Natural killer cell (primary cell): ENCODE results near the gene COX5A. TPM values are rescaled to one million over a fixed set of nuclear protein-coding genes. Genes with fewer than 3 reads are reported as not detected.
"Not testable (repeated sequence)": the region's sequence is repeated elsewhere in the genome, so short reads cannot be mapped to it uniquely, and the experiment has no call there.

Experiments
- ATAC-seq, 3 donors: fragments of 150-1000 bp in 2 of 3; fragments of 200-7000 bp in 1 of 3; cut with Tn5 transposase; 1 replicate in 1 of 3; 2 replicates in 2 of 3; pipeline ENCODE4 v1.10.0; 2021; ENCODE audit warnings: mild to moderate bottlenecking in 2 of 3, moderate library complexity in 2 of 3
- DNase-seq, 2 donors: peaks; one replicate each; pipeline versions ENCODE4 v3.0.0 to v3.0.0-alpha.2; 2013 to 2021; ENCODE audit warnings: mixed read lengths in 1 of 2
- H3K27ac ChIP-seq: one replicate; pipeline ENCODE4 v1.5.1; 2013; ENCODE audit warnings: mild to moderate bottlenecking, low read length
- H3K27me3 ChIP-seq: one replicate; pipeline ENCODE4 v1.6.1; 2013; ENCODE audit warnings: low read length; ENCODE audit not compliant: control insufficient read depth, insufficient read depth
- H3K36me3 ChIP-seq: one replicate; pipeline ENCODE4 v1.6.1; 2013; ENCODE audit warnings: low read length; ENCODE audit not compliant: control insufficient read depth, insufficient read depth
- H3K4me1 ChIP-seq: one replicate; pipeline ENCODE4 v1.6.1; 2013; ENCODE audit warnings: low read length; ENCODE audit not compliant: control insufficient read depth, insufficient read depth
- H3K4me3 ChIP-seq: one replicate; pipeline ENCODE4 v1.5.1; 2013; ENCODE audit warnings: low read length
- H3K9me3 ChIP-seq: one replicate; pipeline ENCODE4 v1.6.1; 2013; ENCODE audit warnings: low read length; ENCODE audit not compliant: control insufficient read depth, insufficient read depth
- H3K27ac Mint-ChIP-seq, 2 donors: one replicate each; pipeline ENCODE4 v1.8.0; 2022; ENCODE audit warnings: mild to moderate bottlenecking in 2 of 2, mixed read lengths in 2 of 2, moderate library complexity in 1 of 2
- H3K27me3 Mint-ChIP-seq, 2 donors: one replicate each; pipeline ENCODE4 v1.8.0; 2022; ENCODE audit warnings: low read depth in 2 of 2, mixed read lengths in 2 of 2
- H3K36me3 Mint-ChIP-seq: one replicate; pipeline ENCODE4 v1.8.0; 2022; ENCODE audit warnings: mixed read lengths
- H3K4me1 Mint-ChIP-seq, 2 donors: one replicate each; pipeline ENCODE4 v1.8.0; 2022; ENCODE audit warnings: mixed read lengths in 2 of 2
- H3K4me3 Mint-ChIP-seq: one replicate; pipeline ENCODE4 v1.8.0; 2022; ENCODE audit warnings: mild to moderate bottlenecking, moderate library complexity, mixed read lengths
- H3K9me3 Mint-ChIP-seq, 2 donors: one replicate each; pipeline ENCODE4 v1.8.0; 2022; ENCODE audit warnings: mixed read lengths in 2 of 2
- CTCF ChIP-seq: fragments of 200-600 bp; IDR thresholded peaks from one replicate; pipeline ENCODE4 v1.8.0; 2022; ENCODE audit warnings: antibody characterized with exemption
- WGBS: methylation state at CpG from one replicate; pipeline ENCODE4 v1.1.7; 2013; ENCODE audit warnings: missing lambda C conversion rate; ENCODE audit not compliant: insufficient coverage; 5-methylcytosine and 5-hydroxymethylcytosine counted together
- intact Hi-C: fragments of 100-400 bp; cut with micrococcal nuclease; formaldehyde crosslinking; loops from one replicate; pipeline ENCODE4 v1.14.2; 2022
- total RNA-seq, 4 donors: library from RNA; stranded (reverse); fragments of 120-200 nt in 1 of 4; gene quantifications; one replicate each; pipeline versions ENCODE4 v1.2.3 to v1.2.4, GENCODE V29; 2013 to 2022

The COX5A gene
- total RNA-seq, 3 donors from 2014 or later (not counting 1 experiment from before 2014, with no cell fraction given): 69.7 to 90.0 (median 76.9) TPM

GRCh38 chr15:74897300-74897701 is 40.6 kb downstream of the COX5A start:
- no peaks in the 10 kb centered on the region for H3K27me3 Mint-ChIP-seq

GRCh38 chr15:74896316-74896715 is 41.6 kb downstream of the COX5A start:
- Histone ChIP-seq H3K4me1 (peaks cover 28% of the 10 kb centered on the region), H3K27me3 (no peaks in the 10 kb centered on the region), H3K9me3 (no peaks in the 10 kb centered on the region), H3K27ac (no peak overlapping the region), H3K4me3 (no peak overlapping the region), H3K36me3 (peaks cover 25% of the 10 kb centered on the region)
- no peaks in the 10 kb centered on the region for H3K27me3 Mint-ChIP-seq
- no peak for ATAC-seq
- H3K9me3 Mint-ChIP-seq: no peaks in the 10 kb centered on the region
- no peaks in the 10 kb centered on the region for H3K36me3 Mint-ChIP-seq
- TF ChIP-seq CTCF: no peak
- no peak overlapping the region for H3K4me3 Mint-ChIP-seq
- DNase-seq: no peak
- intact Hi-C loops: no loop called here
- WGBS: 95% methylated on average over 3 of the region's 3 CpGs
- H3K27ac Mint-ChIP-seq: no peak overlapping the region
- peaks cover 20 to 24% of the 10 kb centered on the region in 2 donors for H3K4me1 Mint-ChIP-seq

More at GRCh38 chr15:74897300-74897701, 40.6 kb downstream of the COX5A start:
- peaks cover 20 to 29% of the 10 kb centered on the region in 2 donors for H3K4me1 Mint-ChIP-seq
- no peak for TF ChIP-seq CTCF
- WGBS: 80% methylated on average over 6 of the region's 6 CpGs
- no peak overlapping the region for H3K27ac ChIP-seq
- intact Hi-C loops: no loop called here
- H3K36me3 Mint-ChIP-seq: no peaks in the 10 kb centered on the region
- H3K9me3 ChIP-seq: no peaks in the 10 kb centered on the region
- H3K4me3 ChIP-seq: no peak overlapping the region
- no peak overlapping the region for H3K4me3 Mint-ChIP-seq
- DNase-seq (no peak), ATAC-seq (no peak)
- H3K36me3 ChIP-seq: peaks cover 32% of the 10 kb centered on the region
- no peaks in the 10 kb centered on the region for H3K27me3 ChIP-seq
- H3K4me1 ChIP-seq: peaks cover 32% of the 10 kb centered on the region
- no peaks in the 10 kb centered on the region for H3K9me3 Mint-ChIP-seq
- H3K27ac Mint-ChIP-seq: peak overlapping the region in 1 of 2 donors; percentile 38

- H3K27me3 Mint-ChIP-seq: no peaks in the 10 kb centered on the region
- no peak for TF ChIP-seq CTCF
- Histone ChIP-seq H3K4me1 (peaks cover 24% of the 10 kb centered on the region), H3K36me3 (peaks cover 20% of the 10 kb centered on the region), H3K27me3 (no peaks in the 10 kb centered on the region), H3K9me3 (no peaks in the 10 kb centered on the region), H3K4me3 (no peak overlapping the region), H3K27ac (no peak overlapping the region)
- DNase-seq (no peak), ATAC-seq (no peak)
- no peak overlapping the region for H3K4me3 Mint-ChIP-seq
- H3K27ac Mint-ChIP-seq: no peak overlapping the region
- no peaks in the 10 kb centered on the region for H3K9me3 Mint-ChIP-seq
- WGBS: 98% methylated on average over 6 of the region's 6 CpGs
- no peaks in the 10 kb centered on the region for H3K36me3 Mint-ChIP-seq
- intact Hi-C loops: no loop called here
- H3K4me1 Mint-ChIP-seq: peaks cover 19 to 24% of the 10 kb centered on the region in 2 donors
Observed at GRCh38 chr15:74895830-74896229, 42.0 kb downstream of the COX5A start.

- peaks cover 22 to 31% of the 10 kb centered on the region in 2 donors for H3K4me1 Mint-ChIP-seq
- intact Hi-C loops, H3K27me3 Mint-ChIP-seq: not testable (repeated sequence)
Observed at GRCh38 chr15:74894383-74894782, 43.5 kb downstream of the COX5A start.

More at GRCh38 chr15:74894383-74894782, 43.5 kb downstream of the COX5A start:
- H3K36me3 Mint-ChIP-seq, H3K27ac Mint-ChIP-seq, H3K4me3 Mint-ChIP-seq, H3K9me3 ChIP-seq, H3K27me3 ChIP-seq, ATAC-seq, H3K27ac ChIP-seq, H3K36me3 ChIP-seq, DNase-seq, H3K4me3 ChIP-seq, H3K9me3 Mint-ChIP-seq: not testable (repeated sequence)
- 95% methylated on average over 5 of the region's 7 CpGs for WGBS
- H3K4me1 ChIP-seq: peaks cover 36% of the 10 kb centered on the region
